NCI-H2196 (cell line): ENCODE results near the gene ZNF316.
"Not testable (repeated sequence)": the region's sequence is repeated elsewhere in the genome, so short reads cannot be mapped to it uniquely, and the experiment has no call there.

Experiments used
- DNase-seq: peaks from one replicate; lab custom pipeline; 2025; ENCODE audit not compliant: unreplicated experiment; lab: John Stamatoyannopoulos, UW

Gene ZNF316

GRCh38 chr7:6621195-6622133 lies 15.7 kb upstream of the ZNF316 start:
- DNase-seq: no peak

- no peak for DNase-seq
Observed at GRCh38 chr7:6622134-6622710, 14.9 kb upstream of the ZNF316 start.

- no peak for DNase-seq
Observed at GRCh38 chr7:6623589-6624245, 13.4 kb upstream of the ZNF316 start.

GRCh38 chr7:6624246-6624611 lies 12.9 kb upstream of the ZNF316 start:
- DNase-seq: no peak

GRCh38 chr7:6628045-6628444 lies 9.1 kb upstream of the ZNF316 start:
- peak; percentile 82 for DNase-seq

- no peak for DNase-seq
Observed at GRCh38 chr7:6630007-6630849, 6.9 kb upstream of the ZNF316 start.

- DNase-seq: no peak
Observed at GRCh38 chr7:6631605-6632004, 5.5 kb upstream of the ZNF316 start.

GRCh38 chr7:6634021-6634420 lies 3.1 kb upstream of the ZNF316 start:
- DNase-seq: no peak

GRCh38 chr7:6634971-6635370 lies 2.1 kb upstream of the ZNF316 start:
- not testable (repeated sequence) for DNase-seq

- peak; percentile 11 for DNase-seq
Observed at GRCh38 chr7:6637544-6638229, 569 bp downstream of the ZNF316 start.

- DNase-seq: no peak
Observed at GRCh38 chr7:6639032-6639431, 1.9 kb downstream of the ZNF316 start.

GRCh38 chr7:6639627-6640026 lies 2.5 kb downstream of the ZNF316 start:
- no peak for DNase-seq

- DNase-seq: peak; percentile 7
Observed at GRCh38 chr7:6640246-6640721, 3.2 kb downstream of the ZNF316 start.

GRCh38 chr7:6641305-6642035 lies 4.4 kb downstream of the ZNF316 start:
- no peak for DNase-seq

- no peak for DNase-seq
Observed at GRCh38 chr7:6642239-6642839, 5.2 kb downstream of the ZNF316 start.

GRCh38 chr7:6642861-6643640 lies 5.9 kb downstream of the ZNF316 start:
- no peak for DNase-seq

GRCh38 chr7:6643915-6644625 lies 7.0 kb downstream of the ZNF316 start:
- no peak for DNase-seq

- DNase-seq: no peak
Observed at GRCh38 chr7:6644728-6645127, 7.6 kb downstream of the ZNF316 start.
